HepG2 (cell line): ENCODE data around the gene SYTL3. TPM values are rescaled to one million over a fixed set of nuclear protein-coding genes. Genes with fewer than 3 reads are reported as not detected.

ENCODE experiments used
- ATAC-seq: fragments of 200-7000 bp; cut with Tn5 transposase; 3 replicates; pipeline ENCODE4 v1.9.1; 2020; ENCODE audit warnings: mild to moderate bottlenecking, moderate library complexity
- BruUV-seq: library from RNA; stranded (reverse); fragments of 400-500 nt; replicated peaks from 2 replicates; lab custom pipeline; 2021; lab: Mats Ljungman, UMichigan
- CTCF ChIA-PET: fragments of 300-600 bp; formaldehyde crosslinking; extraction: SDS; loops from one replicate; lab custom pipeline; 2021; ENCODE audit warnings: low total read pairs, inconsistent platforms, low intra/inter-chr PET ratio; lab: Yijun Ruan, JAX
- POLR2A ChIA-PET: fragments of 350-600 bp; sonication (Branson Sonifier 250); formaldehyde crosslinking; loops from one replicate; lab custom pipeline; 2020; ENCODE audit warnings: antibody characterized with exemption, inconsistent platforms; lab: Yijun Ruan, JAX
- DNase-seq: peaks from one replicate; pipeline ENCODE4 v3.0.0-alpha.2; 2015; ENCODE audit warnings: low spot score
- FAIRE-seq: peaks from 3 replicates; lab custom pipeline; 2011; peaks lifted over from hg19 to GRCh38; lab: Jason Lieb, UNC
- H2AFZ ChIP-seq: one replicate; pipeline ENCODE4 v1.6.1; 2011; ENCODE audit warnings: low read length, inconsistent platforms
- H3K27ac ChIP-seq: fragments of 300-600 bp; 3 replicates; pipeline ENCODE4 v1.8.0; 2011; ENCODE audit warnings: mixed run types, mild to moderate bottlenecking, mixed read lengths, low read length, inconsistent platforms; ENCODE audit not compliant: insufficient read depth; ENCODE audit errors: extremely low read length
- H3K27me3 ChIP-seq, 2 experiments: fragments of 200-600 bp in 1 of 2; 2 replicates in 1 of 2; 3 replicates in 1 of 2; pipeline versions ENCODE4 v1.6.0 to v1.8.0; 2011; ENCODE audit warnings: low read length in 2 of 2, mild to moderate bottlenecking in 2 of 2, moderate library complexity in 2 of 2, inconsistent platforms in 1 of 2; ENCODE audit not compliant: insufficient read depth in 2 of 2, control insufficient read depth in 1 of 2
- H3K36me3 ChIP-seq, 2 experiments: fragments of 200-600 bp in 1 of 2; replicated peaks in 1 of 2; 2 replicates in 1 of 2; 3 replicates in 1 of 2; pipeline versions ENCODE4 v1.5.1 to v1.8.0; 2011; ENCODE audit warnings: low read length in 2 of 2, inconsistent platforms in 1 of 2; ENCODE audit not compliant: insufficient read depth in 2 of 2, control insufficient read depth in 1 of 2
- H3K4me1 ChIP-seq: 2 replicates; pipeline ENCODE4 v1.5.1; 2012; ENCODE audit warnings: low read length, inconsistent platforms; ENCODE audit not compliant: insufficient read depth
- H3K4me2 ChIP-seq: 2 replicates; pipeline ENCODE4 v1.6.0; 2011; ENCODE audit warnings: low read depth, low read length, inconsistent platforms
- H3K4me3 ChIP-seq, 3 experiments: fragments of 200-600 bp in 1 of 3; sonication (generic), shearing (Covaris generic) in 1 of 3; replicated peaks in 1 of 3; 2 replicates each; pipeline ENCODE4 v1.5.1; 2011 to 2016; ENCODE audit warnings: low read length in 3 of 3, inconsistent platforms in 2 of 3, low read depth in 2 of 3, mild to moderate bottlenecking in 2 of 3, control low read depth in 1 of 3, mixed read lengths in 1 of 3; ENCODE audit not compliant: insufficient read depth in 1 of 3
- H3K79me2 ChIP-seq: one replicate; pipeline ENCODE4 v1.6.1; 2011; ENCODE audit warnings: low read length, inconsistent platforms; ENCODE audit not compliant: insufficient read depth
- H3K9ac ChIP-seq: 2 replicates; pipeline ENCODE4 v1.6.0; 2011; ENCODE audit warnings: mild to moderate bottlenecking, low read depth, low read length, inconsistent platforms; ENCODE audit not compliant: insufficient read depth
- H3K9me3 ChIP-seq: 2 replicates; pipeline ENCODE4 v1.5.1; 2012; ENCODE audit warnings: mild to moderate bottlenecking, low read length
- H4K20me1 ChIP-seq: 2 replicates; pipeline ENCODE4 v1.6.0; 2011; ENCODE audit warnings: inconsistent platforms, mild to moderate bottlenecking, low read length, moderate library complexity; ENCODE audit not compliant: insufficient read depth
- AGO2 ChIP-seq: fragments of 200-400 bp; formaldehyde crosslinking; optimal IDR thresholded peaks from 2 replicates; pipeline ENCODE3; 2017; ENCODE audit warnings: mild to moderate bottlenecking, low read depth, low read length, moderate library complexity
- ARID5B ChIP-seq: IDR thresholded peaks from 2 replicates; pipeline ENCODE4 v1.4.0; 2020; ENCODE audit warnings: mild to moderate bottlenecking, missing genetic modification reagents
- ARNT ChIP-seq: fragments of 450-650 bp; IDR thresholded peaks from 2 replicates; pipeline ENCODE4 v1.6.1; 2017
- CCDC6 ChIP-seq: sonication (generic); formaldehyde crosslinking; IDR thresholded peaks from 2 replicates; pipeline ENCODE4 v1.8.1; 2022; ENCODE audit warnings: mild to moderate bottlenecking, missing genetic modification reagents, moderate library complexity
- ETV6 ChIP-seq: sonication (generic); formaldehyde crosslinking; conservative IDR thresholded peaks from 2 replicates; pipeline ENCODE4 v1.4.0; 2020; ENCODE audit warnings: missing genetic modification reagents
- HOXD1 ChIP-seq: sonication (generic); formaldehyde crosslinking; IDR thresholded peaks from 2 replicates; pipeline ENCODE4 v1.5.0; 2020; ENCODE audit warnings: missing genetic modification reagents
- NFATC3 ChIP-seq: sonication (generic); formaldehyde crosslinking; IDR thresholded peaks from 2 replicates; pipeline ENCODE4 v1.5.1; 2020; ENCODE audit warnings: mild to moderate bottlenecking, missing genetic modification reagents
- PREB ChIP-seq: sonication (generic); formaldehyde crosslinking; IDR thresholded peaks from 2 replicates; pipeline ENCODE4 v1.4.0; 2020; ENCODE audit warnings: missing genetic modification reagents
- RBAK ChIP-seq: sonication (generic); formaldehyde crosslinking; IDR thresholded peaks from 2 replicates; pipeline ENCODE4 v1.5.1; 2020; ENCODE audit warnings: mild to moderate bottlenecking, missing genetic modification reagents
- STAT5B ChIP-seq: sonication (generic); formaldehyde crosslinking; IDR thresholded peaks from 2 replicates; pipeline ENCODE4 v1.4.0; 2020; ENCODE audit warnings: missing genetic modification reagents
- TOE1 ChIP-seq: sonication (generic); formaldehyde crosslinking; IDR thresholded peaks from 2 replicates; pipeline ENCODE4 v1.4.0; 2020; ENCODE audit warnings: mild to moderate bottlenecking, missing genetic modification reagents
- ZNF761 ChIP-seq: sonication (generic); formaldehyde crosslinking; conservative IDR thresholded peaks from 2 replicates; pipeline ENCODE4 v1.4.0; 2020; ENCODE audit warnings: mild to moderate bottlenecking, missing genetic modification reagents
- WGBS: methylation state at CpG from one replicate; pipeline ENCODE4 v1.1.6; 2017; ENCODE audit warnings: low lambda C conversion rate; 5-methylcytosine and 5-hydroxymethylcytosine counted together
- in situ Hi-C: cut with HindIII; loops from 2 replicates; pipeline ENCODE4 v1.10.0; 2017; ENCODE audit warnings: low pct_unique_long_range_greater_than_20kb; ENCODE audit not compliant: extremely low pct_ligation_motif_present
- intact Hi-C: fragments of 100-400 bp; cut with micrococcal nuclease; formaldehyde crosslinking; loops from one replicate; pipeline ENCODE4 v1.10.0; 2022; ENCODE audit not compliant: unreplicated experiment
- polyA plus RNA-seq, 8 experiments: library from polyadenylated mRNA; depleted of rRNA in 3 of 8; stranded (reverse) in 7 of 8; unstranded in 1 of 8; fragments of >200 nt; fragmentation: Illumina TruSeq in 4 of 8; extraction: Trizol in 4 of 8; gene quantifications; 2 replicates each; pipeline versions ENCODE4 v1.2.1 to v1.2.3, GENCODE V29; 2011 to 2016; ENCODE audit warnings: low read depth in 4 of 8, missing spikeins in 1 of 8, mixed read lengths in 1 of 8; ENCODE audit not compliant: insufficient read depth in 1 of 8
- total RNA-seq, 5 experiments: library from RNA; depleted of rRNA; stranded (reverse); fragments of >200 nt; fragmentation: Illumina TruSeq; extraction: Trizol; gene quantifications; 2 replicates each; pipeline ENCODE4 v1.2.3, GENCODE V29; 2016; ENCODE audit warnings: low read depth in 1 of 5
- TF ChIP-seq, protein P1 (sequence below): sonication (generic); formaldehyde crosslinking; IDR thresholded peaks from 2 replicates; pipeline ENCODE4 v1.9.0; 2021; ENCODE audit warnings: missing genetic modification reagents, borderline replicate concordance
- TF ChIP-seq, protein P2 (sequence below), 2 experiments: fragments of 450-650 bp in 1 of 2; sonication (generic) in 1 of 2; formaldehyde crosslinking; IDR thresholded peaks; 2 replicates each; pipeline versions ENCODE4 v1.5.0 to v1.8.0; 2020 to 2022; ENCODE audit warnings: mild to moderate bottlenecking in 1 of 2, missing genetic modification reagents in 1 of 2

The SYTL3 gene
- total and polyA plus RNA-seq, 2 of the 13 experiments (the other 11 are each of a cell fraction or from before 2014, with no cell fraction given), result 0.11 to 0.28 TPM

GRCh38 chr6:158703111-158703836 is 53.4 kb downstream of the SYTL3 start:
- Histone ChIP-seq H3K9ac (no peak overlapping the region), H3K4me3 (no peak overlapping the region), H3K27ac (no peak overlapping the region), H3K4me2 (no peak overlapping the region), H3K9me3 (no peaks in the 10 kb centered on the region), H3K4me1 (peaks cover 26% of the 10 kb centered on the region), H4K20me1 (no peaks in the 10 kb centered on the region), H3K36me3 (no peaks in the 10 kb centered on the region), H3K79me2 (no peaks in the 10 kb centered on the region), H2AFZ (no peak overlapping the region), H3K27me3 (peaks cover 4 to 26% of the 10 kb centered on the region in 2 experiments; a peak in 3 of 5 replicates)
- no TSS peak for BruUV-seq
- 58% methylated on average over 14 of the region's 14 CpGs for WGBS
- CTCF ChIA-PET, result interaction anchor here (1.9 kb wide), 1 partner anchor 269 kb away, joined by 37 read pairs; no protein-coding TSS in a partner anchor
- FAIRE-seq (no peak), ATAC-seq (no peak), DNase-seq (no peak)
- in situ Hi-C loops (loop anchor here (25.0 kb wide), 1 partner anchor 409 kb away; no protein-coding TSS in a partner anchor), intact Hi-C loops (loop anchor here (10.0 kb wide), 1 partner anchor 402 kb away; no protein-coding TSS in a partner anchor)
- POLR2A ChIA-PET, result interaction anchor here (1.0 kb wide), 1 partner anchor 270 kb away, joined by 3 read pairs; no protein-coding TSS in a partner anchor
- no peak for TF ChIP-seq AGO2
- TF ChIP-seq ETV6, result no peak
- no peak for TF ChIP-seq PREB (CRISPR knock-in tag)
- TF ChIP-seq ARID5B, result no peak
- TF ChIP-seq ZNF761 (CRISPR knock-in tag), result no peak
- TF ChIP-seq HOXD1 (CRISPR knock-in tag), result no peak
- no peak for TF ChIP-seq STAT5B
- TF ChIP-seq NFATC3 (CRISPR knock-in tag), result no peak
- no peak for TF ChIP-seq CCDC6 (CRISPR knock-in tag)
- TF ChIP-seq ARNT, result no peak
- TF ChIP-seq, protein P1, sequence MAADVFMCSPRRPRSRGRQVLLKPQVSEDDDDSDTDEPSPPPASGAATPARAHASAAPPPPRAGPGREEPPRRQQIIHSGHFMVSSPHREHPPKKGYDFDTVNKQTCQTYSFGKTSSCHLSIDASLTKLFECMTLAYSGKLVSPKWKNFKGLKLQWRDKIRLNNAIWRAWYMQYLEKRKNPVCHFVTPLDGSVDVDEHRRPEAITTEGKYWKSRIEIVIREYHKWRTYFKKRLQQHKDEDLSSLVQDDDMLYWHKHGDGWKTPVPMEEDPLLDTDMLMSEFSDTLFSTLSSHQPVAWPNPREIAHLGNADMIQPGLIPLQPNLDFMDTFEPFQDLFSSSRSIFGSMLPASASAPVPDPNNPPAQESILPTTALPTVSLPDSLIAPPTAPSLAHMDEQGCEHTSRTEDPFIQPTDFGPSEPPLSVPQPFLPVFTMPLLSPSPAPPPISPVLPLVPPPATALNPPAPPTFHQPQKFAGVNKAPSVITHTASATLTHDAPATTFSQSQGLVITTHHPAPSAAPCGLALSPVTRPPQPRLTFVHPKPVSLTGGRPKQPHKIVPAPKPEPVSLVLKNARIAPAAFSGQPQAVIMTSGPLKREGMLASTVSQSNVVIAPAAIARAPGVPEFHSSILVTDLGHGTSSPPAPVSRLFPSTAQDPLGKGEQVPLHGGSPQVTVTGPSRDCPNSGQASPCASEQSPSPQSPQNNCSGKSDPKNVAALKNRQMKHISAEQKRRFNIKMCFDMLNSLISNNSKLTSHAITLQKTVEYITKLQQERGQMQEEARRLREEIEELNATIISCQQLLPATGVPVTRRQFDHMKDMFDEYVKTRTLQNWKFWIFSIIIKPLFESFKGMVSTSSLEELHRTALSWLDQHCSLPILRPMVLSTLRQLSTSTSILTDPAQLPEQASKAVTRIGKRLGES (CRISPR knock-in tag), result no peak
- TF ChIP-seq TOE1 (CRISPR knock-in tag), result no peak
- TF ChIP-seq, protein P2, sequence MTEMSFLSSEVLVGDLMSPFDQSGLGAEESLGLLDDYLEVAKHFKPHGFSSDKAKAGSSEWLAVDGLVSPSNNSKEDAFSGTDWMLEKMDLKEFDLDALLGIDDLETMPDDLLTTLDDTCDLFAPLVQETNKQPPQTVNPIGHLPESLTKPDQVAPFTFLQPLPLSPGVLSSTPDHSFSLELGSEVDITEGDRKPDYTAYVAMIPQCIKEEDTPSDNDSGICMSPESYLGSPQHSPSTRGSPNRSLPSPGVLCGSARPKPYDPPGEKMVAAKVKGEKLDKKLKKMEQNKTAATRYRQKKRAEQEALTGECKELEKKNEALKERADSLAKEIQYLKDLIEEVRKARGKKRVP (CRISPR knock-in tag; IDR thresholded peaks at IDR 0.05), result no peak
- no peak for TF ChIP-seq RBAK (CRISPR knock-in tag)
